MM.1S (cell line): ENCODE results near the gene HADHB.

Experiments
- CTCF ChIP-seq: fragments of 300-600 bp; sonication (generic); IDR thresholded peaks from 2 replicates; pipeline ENCODE4 v1.5.1; 2016; ENCODE audit warnings: antibody characterized with exemption, low read length, mixed read lengths
- EZH2 ChIP-seq: fragments of 300-600 bp; sonication (generic); optimal IDR thresholded peaks from 2 replicates; pipeline ENCODE3; 2017; ENCODE audit warnings: low read depth, mild to moderate bottlenecking, antibody characterized with exemption, low read length, mixed read lengths

DNA sequence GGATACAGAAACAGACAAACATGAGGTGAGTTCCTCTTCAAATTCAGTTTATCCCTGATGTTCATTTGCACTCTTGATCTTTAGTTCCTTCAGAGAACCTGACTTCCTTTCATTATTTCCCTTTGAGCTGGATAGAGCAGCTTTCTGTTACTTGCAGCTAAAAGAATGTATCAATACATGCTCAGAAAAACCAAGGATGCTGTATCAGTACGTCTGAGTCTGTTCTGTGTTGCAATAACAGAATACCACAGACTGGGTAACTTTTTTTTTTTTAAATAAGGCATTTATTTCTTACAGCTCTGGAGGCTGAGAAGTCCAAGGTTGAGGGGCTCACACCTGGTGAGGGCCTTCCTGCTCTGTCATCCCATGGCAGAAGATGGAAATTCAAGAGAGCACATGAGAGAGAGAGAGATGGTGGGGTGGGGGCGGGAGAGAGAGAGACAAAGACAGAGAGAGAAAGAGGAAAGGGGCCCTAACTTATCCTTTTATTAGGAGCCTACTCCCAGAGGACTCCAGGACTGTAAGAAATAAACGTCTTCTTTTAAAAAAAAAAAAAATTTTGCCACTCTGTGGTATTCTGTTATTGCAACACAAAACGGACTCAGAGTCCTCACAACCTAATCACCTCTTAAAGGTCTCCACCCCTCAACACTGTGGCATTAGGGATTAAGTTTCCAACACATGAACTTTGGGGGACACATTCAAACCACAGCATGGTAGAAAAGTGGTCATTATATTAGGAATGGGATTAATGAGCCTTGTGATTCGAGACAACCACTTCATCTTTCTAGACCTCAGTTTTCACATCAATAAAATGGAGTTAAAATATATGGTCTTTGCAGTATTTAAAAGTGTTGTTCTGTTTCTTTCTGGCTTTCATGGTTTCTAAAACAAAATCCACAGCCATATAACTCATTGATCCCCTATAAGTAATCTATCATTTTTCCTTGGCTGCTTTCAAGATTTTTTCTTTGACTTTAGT, 82.8 kb downstream of the HADHB start:
- no peak for TF ChIP-seq CTCF
- no peak for TF ChIP-seq EZH2
